K562 (cell line): ENCODE measurements around the gene SANBR. TPM values are rescaled to one million over a fixed set of nuclear protein-coding genes. Genes with fewer than 3 reads are reported as not detected.
A peak's percentile ranks its signal among the peaks of the same experiment; 100 is the strongest.

Source experiments
- ATAC-seq: fragments of 200-7000 bp; cut with Tn5 transposase; 3 replicates; pipeline ENCODE4 v1.9.1; 2020; ENCODE audit warnings: moderate library complexity
- BruUV-seq: library from RNA; stranded (reverse); fragments of 400-500 nt; replicated peaks from 2 replicates; lab custom pipeline; 2021; lab: Mats Ljungman, UMichigan
- CTCF ChIA-PET: fragments of 300-600 bp; formaldehyde crosslinking; extraction: SDS; loops from one replicate; lab custom pipeline; 2021; ENCODE audit warnings: low intra/inter-chr PET ratio; lab: Yijun Ruan, JAX
- POLR2A ChIA-PET: fragments of 300-600, 350-650 bp; sonication (Branson Sonifier 250); formaldehyde crosslinking; extraction: SDS; loops from one replicate; lab custom pipeline; 2021; ENCODE audit warnings: antibody characterized with exemption, inconsistent platforms; lab: Yijun Ruan, JAX
- DNase-seq, 4 experiments: peaks; one replicate each; pipeline versions ENCODE4 v3.0.0 to v3.0.0-alpha.2; 2011 to 2018; ENCODE audit warnings: low spot score in 3 of 4, mixed read lengths in 3 of 4; ENCODE audit errors: extremely low read depth in 1 of 4
- FAIRE-seq: peaks from 2 replicates; lab custom pipeline; 2011; peaks lifted over from hg19 to GRCh38; lab: Jason Lieb, UNC
- H2AFZ ChIP-seq: 2 replicates; pipeline ENCODE4 v1.6.0; 2011; ENCODE audit warnings: low read depth, low read length, control low read depth, inconsistent platforms
- H3K27ac ChIP-seq: fragments of 200-600 bp; 3 replicates; pipeline ENCODE4 v1.8.0; 2011; ENCODE audit warnings: low read depth, mild to moderate bottlenecking, control low read depth, inconsistent platforms, low read length, moderate library complexity, mixed read lengths; ENCODE audit errors: extremely low read depth
- H3K27me3 ChIP-seq, 2 experiments: fragments of 300-600 bp in 1 of 2; 2 replicates in 1 of 2; 3 replicates in 1 of 2; pipeline versions ENCODE4 v1.6.0 to v1.8.0; 2011; ENCODE audit warnings: inconsistent platforms in 2 of 2, low read length in 2 of 2, mild to moderate bottlenecking in 1 of 2, mixed read lengths in 1 of 2, moderate library complexity in 1 of 2; ENCODE audit not compliant: control insufficient read depth in 2 of 2, insufficient read depth in 2 of 2
- H3K36me3 ChIP-seq: fragments of 300-600 bp; 3 replicates; pipeline ENCODE4 v1.8.0; 2011; ENCODE audit warnings: mild to moderate bottlenecking, low read length, inconsistent platforms; ENCODE audit not compliant: control insufficient read depth, insufficient read depth
- H3K4me1 ChIP-seq, 2 experiments: fragments of 200-600 bp in 1 of 2; replicated peaks in 1 of 2; 2 replicates in 1 of 2; 3 replicates in 1 of 2; pipeline versions ENCODE4 v1.5.1 to v1.8.0; 2011; ENCODE audit warnings: inconsistent platforms in 2 of 2, low read length in 2 of 2, mild to moderate bottlenecking in 1 of 2, mixed read lengths in 1 of 2, moderate library complexity in 1 of 2; ENCODE audit not compliant: control insufficient read depth in 2 of 2, insufficient read depth in 2 of 2
- H3K4me2 ChIP-seq: 2 replicates; pipeline ENCODE4 v1.6.1; 2011; ENCODE audit warnings: low read length, control low read depth, inconsistent platforms, mixed read lengths; ENCODE audit not compliant: insufficient read depth
- H3K4me3 ChIP-seq: fragments of 200-600 bp; sonication (generic), shearing (Covaris generic); 2 replicates; pipeline ENCODE4 v1.5.1; 2016; ENCODE audit warnings: control low read depth, inconsistent platforms
- H3K79me2 ChIP-seq: fragments of 200-600 bp; 3 replicates; pipeline ENCODE4 v1.8.0; 2011; ENCODE audit warnings: low read length, inconsistent platforms; ENCODE audit not compliant: control insufficient read depth, insufficient read depth
- H3K9ac ChIP-seq, 2 experiments: 2 replicates each; pipeline versions ENCODE4 v1.6.0 to v1.6.1; 2011; ENCODE audit warnings: low read depth in 2 of 2, low read length in 2 of 2, control low read depth in 1 of 2, inconsistent platforms in 1 of 2, mild to moderate bottlenecking in 1 of 2, mixed read lengths in 1 of 2; ENCODE audit not compliant: insufficient read depth in 1 of 2
- H3K9me1 ChIP-seq: one replicate; pipeline ENCODE4 v1.6.0; 2011; ENCODE audit warnings: inconsistent platforms, mild to moderate bottlenecking, low read length, moderate library complexity; ENCODE audit not compliant: control insufficient read depth, insufficient read depth
- H3K9me3 ChIP-seq: replicated peaks from 2 replicates; pipeline ENCODE4 v1.5.1; 2011; ENCODE audit warnings: low read depth, low read length, inconsistent platforms; ENCODE audit not compliant: control insufficient read depth, insufficient read depth
- H4K20me1 ChIP-seq: replicated peaks from 2 replicates; pipeline ENCODE4 v1.6.1; 2011; ENCODE audit warnings: low read length, inconsistent platforms, mixed read lengths; ENCODE audit not compliant: control insufficient read depth, insufficient read depth
- ADNP ChIP-seq: fragments of 200-800 bp; sonication (Bioruptor generic); IDR thresholded peaks from 2 replicates; pipeline ENCODE4 v1.6.1; 2016; ENCODE audit warnings: missing genetic modification characterization, missing compliant biosample characterization
- BCOR ChIP-seq: fragments of 450-650 bp; IDR thresholded peaks from 2 replicates; pipeline ENCODE4 v1.6.1; 2016
- KDM1A ChIP-seq, 2 experiments: fragments of 450-650 bp; IDR thresholded peaks; 2 replicates each; pipeline ENCODE4 v1.6.1; 2016; ENCODE audit warnings: mild to moderate bottlenecking in 2 of 2
- RBM25 ChIP-seq: fragments of 200-400 bp; formaldehyde crosslinking; IDR thresholded peaks from 2 replicates; pipeline ENCODE4 v1.6.1; 2018; ENCODE audit warnings: low read length, low read depth, moderate library complexity; ENCODE audit not compliant: severe bottlenecking
- ZNF655 ChIP-seq: fragments of 250-450 bp; sonication (Bioruptor Pico); IDR thresholded peaks from 2 replicates; pipeline ENCODE4 v1.5.0; 2021
- WGBS: fragments of 100-300 bp; shearing (Covaris generic); methylation state at CpG from one replicate; pipeline ENCODE4 v1.1.6; 2016; ENCODE audit warnings: low coverage, mixed read lengths; ENCODE audit not compliant: insufficient coverage; ENCODE audit errors: missing lambda C conversion rate; 5-methylcytosine and 5-hydroxymethylcytosine counted together
- in situ Hi-C: fragments of 300-500 bp; cut with MboI; formaldehyde crosslinking; loops from 4 replicates; pipeline ENCODE4 v1.15.0; 2018; ENCODE audit warnings: inconsistent platforms, mixed read lengths
- intact Hi-C: fragments of 100-400 bp; cut with micrococcal nuclease; formaldehyde crosslinking; loops from 2 replicates; pipeline ENCODE4 v1.14.2; 2022
- polyA plus RNA-seq, 8 experiments: library from polyadenylated mRNA; depleted of rRNA in 4 of 8; stranded (reverse) in 5 of 8; unstranded in 3 of 8; fragments of >200 nt; fragmentation: Nextera tagmentation in 2 of 8; fragmentation: Illumina TruSeq in 1 of 8; extraction: Ambion mirVana in 2 of 8; extraction: Trizol in 1 of 8; gene quantifications; 2 replicates each; pipeline versions ENCODE4 v1.2.1 to v1.2.3, GENCODE V29; 2011 to 2014; ENCODE audit warnings: inconsistent platforms in 1 of 8, missing spikeins in 1 of 8
- total RNA-seq, 7 experiments: library from RNA; depleted of rRNA in 6 of 7; stranded (reverse); fragments of >200 nt in 6 of 7; fragmentation: Illumina TruSeq in 2 of 7; extraction: Trizol in 2 of 7; gene quantifications; 2 replicates each; pipeline versions ENCODE4 v1.2.1 to v1.2.3, GENCODE V29; 2011 to 2021; ENCODE audit warnings: low replicate concordance in 1 of 7

The SANBR gene
- total and polyA plus RNA-seq, 9 of the 15 experiments (the other 6 are each of a cell fraction or from before 2014, with no cell fraction given) = 1.5 to 7.7 (median 6.2) TPM

DNA sequence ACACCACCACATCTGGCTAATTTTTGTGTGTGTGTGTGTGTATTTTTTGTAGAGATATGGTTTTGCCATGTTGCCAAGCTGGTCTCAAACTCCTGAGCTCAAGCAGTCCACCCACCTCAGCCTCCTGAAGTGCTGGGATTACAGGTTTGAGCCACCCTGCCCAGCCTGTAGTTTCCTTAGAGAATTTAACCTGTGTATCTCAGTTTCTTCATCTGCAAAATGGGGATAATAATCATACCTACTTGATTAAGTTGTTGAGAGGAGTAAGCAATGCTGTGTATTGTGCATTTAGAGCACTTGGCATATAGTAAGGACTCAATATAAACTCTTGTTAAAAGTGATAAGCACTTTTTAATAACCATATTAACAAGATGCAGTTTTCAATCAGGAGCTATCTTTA is 6.3 kb upstream of the SANBR start:
- FAIRE-seq (no peak), DNase-seq (no peak), ATAC-seq (no peak)
- Histone ChIP-seq H2AFZ (no peak overlapping the region), H3K4me1 (no peaks in the 10 kb centered on the region), H3K9me3 (no peaks in the 10 kb centered on the region), H3K36me3 (peaks cover 5% of the 10 kb centered on the region; the same call in 1 of the 3 replicates), H3K4me3 (no peak overlapping the region), H3K9me1 (no peaks in the 10 kb centered on the region), H3K27ac (no peak overlapping the region), H3K4me2 (no peak overlapping the region), H4K20me1 (no peaks in the 10 kb centered on the region), H3K79me2 (no peaks in the 10 kb centered on the region), H3K9ac (no peak overlapping the region), H3K27me3 (no peaks in the 10 kb centered on the region)
- in situ Hi-C loops = no loop called here
- BruUV-seq = no TSS peak
- intact Hi-C loops = no loop called here
- ChIA-PET CTCF (no interaction called here), POLR2A (interaction anchor here (0.9 kb wide), 1 partner anchor 17 kb away, joined by 3 read pairs; no protein-coding TSS in a partner anchor)
- TF ChIP-seq ADNP (tag) = 0 out of 2 replicates have a peak, but pooled peaks have one; percentile 26
- peak; percentile 71 for TF ChIP-seq BCOR
- TF ChIP-seq ZNF655 (CRISPR knock-in tag) = no peak
- TF ChIP-seq KDM1A (IDR thresholded peaks at IDR 0.05) = 0 out of 4 replicates have a peak, but pooled peaks have one; percentile 34 to 53
- TF ChIP-seq RBM25 = peak; percentile 59

GRCh38 chr2:61074100-61074499 is 8.4 kb downstream of the SANBR start:
- peaks cover 14% of the 10 kb centered on the region for H3K36me3 ChIP-seq

More at GRCh38 chr2:61074100-61074499, 8.4 kb downstream of the SANBR start:
- no peak overlapping the region for H3K9ac ChIP-seq
- no peaks in the 10 kb centered on the region for H3K27me3 ChIP-seq
- no peak overlapping the region for H3K4me2 ChIP-seq
- no peak overlapping the region for H2AFZ ChIP-seq
- no TSS peak for BruUV-seq
- no peaks in the 10 kb centered on the region for H4K20me1 ChIP-seq
- POLR2A ChIA-PET = no interaction called here
- H3K9me1 ChIP-seq = no peaks in the 10 kb centered on the region
- H3K79me2 ChIP-seq = no peaks in the 10 kb centered on the region
- 100% methylated on average over 1 of the region's 1 CpG for WGBS
- no peaks in the 10 kb centered on the region for H3K9me3 ChIP-seq
- intact Hi-C loops (no loop called here), in situ Hi-C loops (no loop called here)
- CTCF ChIA-PET = no interaction called here
- DNase-seq (no peak), FAIRE-seq (no peak), ATAC-seq (no peak)
- H3K4me1 ChIP-seq = no peaks in the 10 kb centered on the region
- H3K27ac ChIP-seq = no peak overlapping the region
- H3K4me3 ChIP-seq = no peak overlapping the region
